ENCODE measurements around the gene SRSF12. TPM values are rescaled to one million over a fixed set of nuclear protein-coding genes. Genes with fewer than 3 reads are reported as not detected.
A peak's percentile ranks its signal among the peaks of the same experiment; 100 is the strongest.

Gene SRSF12
- total RNA-seq, 4 donors from 2014 or later: under 0.01 to 1.7 (median 0.60) TPM; not detected in 1

- WGBS, 2 donors: 0% methylated on average over 28 to 38 of the region's 69 CpGs
- H3K4me3 ChIP-seq: peak overlapping the region; percentile 83 to 100 (median 92)
Measured at GRCh38 chr6:89081423-89082322, 36.2 kb downstream of the SRSF12 start.

GRCh38 chr6:89081129-89081422 is 36.8 kb downstream of the SRSF12 start:
- Histone ChIP-seq H3K36me3 (peaks cover 0 to 28% (median 0%) of the 10 kb centered on the region in 3 donors), H3K4me3 (peak overlapping the region; percentile 83 to 100 (median 92)), H3K27me3 (no peaks in the 10 kb centered on the region), H3K4me1 (peaks cover 0 to 42% (median 18%) of the 10 kb centered on the region in 4 donors), H3K9me3 (no peaks in the 10 kb centered on the region), H3K27ac (peak overlapping the region; percentile 100)
- no peak for DNase-seq (ENCODE audit: low spot score in 2 of 2)
- TF ChIP-seq CTCF (IDR thresholded peaks at IDR 0.05): no peak
- TF ChIP-seq EP300 (IDR thresholded peaks at IDR 0.05): no peak
- TF ChIP-seq POLR2A (IDR thresholded peaks at IDR 0.05): no peak
- WGBS, 2 donors: 0% methylated on average over 20 to 25 of the region's 36 CpGs

More at GRCh38 chr6:89081423-89082322, 36.2 kb downstream of the SRSF12 start:
- H3K4me1 ChIP-seq: peaks cover 0 to 48% (median 19%) of the 10 kb centered on the region in 4 donors
- peak; percentile 99 to 100 for DNase-seq (ENCODE audit: low spot score in 2 of 2)
- no peaks in the 10 kb centered on the region for H3K9me3 ChIP-seq
- TF ChIP-seq POLR2A (IDR thresholded peaks at IDR 0.05): peak; percentile 76 to 92
- peak; percentile 48 to 97 for TF ChIP-seq EP300 (IDR thresholded peaks at IDR 0.05)
- peak in 1 of 5 experiments; percentile 9 for TF ChIP-seq CTCF (IDR thresholded peaks at IDR 0.05)
- no peaks in the 10 kb centered on the region for H3K27me3 ChIP-seq
- H3K27ac ChIP-seq: peak overlapping the region; percentile 100
- peaks cover 0 to 32% (median 0%) of the 10 kb centered on the region in 3 donors for H3K36me3 ChIP-seq

- no peaks in the 10 kb centered on the region for H3K27me3 ChIP-seq
- peak within 1 kb of the TSS; percentile 83 to 100 (median 92) for H3K4me3 ChIP-seq
- 0 to 1% methylated on average over 54 to 59 of the region's 63 CpGs for WGBS, 2 donors
- DNase-seq (ENCODE audit: low spot score in 2 of 2): peak; percentile 100
- peak within 1 kb of the TSS; percentile 100 for H3K27ac ChIP-seq
- peaks cover 0 to 36% (median 14%) of the 10 kb centered on the region in 4 donors for H3K4me1 ChIP-seq
- H3K9me3 ChIP-seq: no peaks in the 10 kb centered on the region
- peak; percentile 72 to 100 for TF ChIP-seq EP300 (IDR thresholded peaks at IDR 0.05)
- TF ChIP-seq POLR2A (IDR thresholded peaks at IDR 0.05): peak; percentile 100
- peak in 3 of 5 experiments; percentile 7 to 43 (median 40) for TF ChIP-seq CTCF (IDR thresholded peaks at IDR 0.05)
- peaks cover 0 to 22% (median 0%) of the 10 kb centered on the region in 3 donors for H3K36me3 ChIP-seq
Measured at GRCh38 chr6:89080281-89081128, 37.4 kb downstream of the SRSF12 start, which contains the start of gene PNRC1. PNRC1 (plus strand) TSS chr6:89080751; CDS start chr6:89080895, 144 bp downstream.

- 0% methylated on average over 20 of the region's 20 CpGs for WGBS, 2 donors
- Histone ChIP-seq H3K9me3 (no peaks in the 10 kb centered on the region), H3K36me3 (peaks cover 0 to 14% (median 0%) of the 10 kb centered on the region in 3 donors), H3K4me3 (peak overlapping the region; percentile 64 to 100 (median 85)), H3K27me3 (no peaks in the 10 kb centered on the region), H3K4me1 (peaks cover 0 to 28% (median 6%) of the 10 kb centered on the region in 4 donors), H3K27ac (peak overlapping the region; percentile 100)
- peak; percentile 26 to 70 for TF ChIP-seq EP300 (IDR thresholded peaks at IDR 0.05)
- TF ChIP-seq CTCF (IDR thresholded peaks at IDR 0.05): no peak
- DNase-seq (ENCODE audit: low spot score in 2 of 2): peak; percentile 27 to 52
Measured at GRCh38 chr6:89079511-89080234, 38.2 kb downstream of the SRSF12 start.
